Stomach (tissue), 4 donors: ENCODE results near the gene NTHL1.

Source experiments
- EP300 ChIP-seq: sonication (generic); formaldehyde crosslinking; IDR thresholded peaks from one replicate; pipeline ENCODE4 v1.6.1; 2017; ENCODE audit warnings: antibody characterized with exemption
- POLR2A ChIP-seq, 4 donors: fragments of 450-650 bp; IDR thresholded peaks; one replicate each; pipeline ENCODE4 v1.6.1; 2016; ENCODE audit warnings: antibody characterized with exemption in 4 of 4, control low read depth in 2 of 4, mild to moderate bottlenecking in 1 of 4, moderate library complexity in 1 of 4
- POLR2AphosphoS5 ChIP-seq, 3 donors: sonication (generic); formaldehyde crosslinking; IDR thresholded peaks; one replicate each; pipeline ENCODE4 v1.6.1; 2016; ENCODE audit warnings: antibody characterized with exemption in 3 of 3
- TF ChIP-seq, protein P1 (sequence below), 7 experiments: fragments of 450-650 bp in 4 of 7; fragments of 200-600 bp in 3 of 7; sonication (generic) in 3 of 7; IDR thresholded peaks; one replicate each; pipeline ENCODE4 v1.5.1; 2016 to 2019; ENCODE audit warnings: antibody characterized with exemption in 7 of 7, control low read depth in 2 of 7, mild to moderate bottlenecking in 1 of 7

DNA sequence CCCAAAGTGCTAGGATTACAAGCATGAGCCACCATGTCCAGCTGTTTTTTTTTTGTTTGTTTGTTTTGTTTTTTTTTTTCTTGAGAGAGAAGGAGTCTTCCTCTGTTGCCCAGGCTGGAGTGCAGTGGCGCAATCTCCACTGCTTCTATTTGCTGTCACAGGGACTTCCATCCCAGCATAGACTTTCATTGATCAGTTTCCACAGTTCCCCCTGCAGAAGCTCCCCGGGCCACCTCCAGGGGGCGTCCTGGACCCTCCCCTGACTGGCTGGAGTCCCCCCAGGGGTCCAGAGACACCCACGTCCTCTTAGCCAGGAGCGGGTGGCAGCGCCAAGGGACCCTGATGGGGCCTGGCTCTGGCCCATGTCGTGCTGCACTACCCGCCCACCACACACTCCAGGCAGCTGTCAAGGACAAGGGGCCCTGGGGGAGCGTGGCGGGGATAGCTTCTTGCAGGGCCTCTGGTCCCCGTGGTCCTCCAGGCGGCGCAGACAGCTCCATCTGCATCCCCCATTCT lies 31.2 kb downstream of the NTHL1 start:
- TF ChIP-seq POLR2AphosphoS5 (IDR thresholded peaks at IDR 0.05) (no peak), EP300 (no peak), POLR2A (IDR thresholded peaks at IDR 0.05) (no peak)
- TF ChIP-seq, protein P1, sequence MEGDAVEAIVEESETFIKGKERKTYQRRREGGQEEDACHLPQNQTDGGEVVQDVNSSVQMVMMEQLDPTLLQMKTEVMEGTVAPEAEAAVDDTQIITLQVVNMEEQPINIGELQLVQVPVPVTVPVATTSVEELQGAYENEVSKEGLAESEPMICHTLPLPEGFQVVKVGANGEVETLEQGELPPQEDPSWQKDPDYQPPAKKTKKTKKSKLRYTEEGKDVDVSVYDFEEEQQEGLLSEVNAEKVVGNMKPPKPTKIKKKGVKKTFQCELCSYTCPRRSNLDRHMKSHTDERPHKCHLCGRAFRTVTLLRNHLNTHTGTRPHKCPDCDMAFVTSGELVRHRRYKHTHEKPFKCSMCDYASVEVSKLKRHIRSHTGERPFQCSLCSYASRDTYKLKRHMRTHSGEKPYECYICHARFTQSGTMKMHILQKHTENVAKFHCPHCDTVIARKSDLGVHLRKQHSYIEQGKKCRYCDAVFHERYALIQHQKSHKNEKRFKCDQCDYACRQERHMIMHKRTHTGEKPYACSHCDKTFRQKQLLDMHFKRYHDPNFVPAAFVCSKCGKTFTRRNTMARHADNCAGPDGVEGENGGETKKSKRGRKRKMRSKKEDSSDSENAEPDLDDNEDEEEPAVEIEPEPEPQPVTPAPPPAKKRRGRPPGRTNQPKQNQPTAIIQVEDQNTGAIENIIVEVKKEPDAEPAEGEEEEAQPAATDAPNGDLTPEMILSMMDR (IDR thresholded peaks at IDR 0.05) = no peak
